Measurements from ENCODE around the gene KCNJ5. TPM values are rescaled to one million over a fixed set of nuclear protein-coding genes. Genes with fewer than 3 reads are reported as not detected.

Gene KCNJ5
- total RNA-seq, 2 donors from 2014 or later: 6.3 to 13.7 TPM

DNA sequence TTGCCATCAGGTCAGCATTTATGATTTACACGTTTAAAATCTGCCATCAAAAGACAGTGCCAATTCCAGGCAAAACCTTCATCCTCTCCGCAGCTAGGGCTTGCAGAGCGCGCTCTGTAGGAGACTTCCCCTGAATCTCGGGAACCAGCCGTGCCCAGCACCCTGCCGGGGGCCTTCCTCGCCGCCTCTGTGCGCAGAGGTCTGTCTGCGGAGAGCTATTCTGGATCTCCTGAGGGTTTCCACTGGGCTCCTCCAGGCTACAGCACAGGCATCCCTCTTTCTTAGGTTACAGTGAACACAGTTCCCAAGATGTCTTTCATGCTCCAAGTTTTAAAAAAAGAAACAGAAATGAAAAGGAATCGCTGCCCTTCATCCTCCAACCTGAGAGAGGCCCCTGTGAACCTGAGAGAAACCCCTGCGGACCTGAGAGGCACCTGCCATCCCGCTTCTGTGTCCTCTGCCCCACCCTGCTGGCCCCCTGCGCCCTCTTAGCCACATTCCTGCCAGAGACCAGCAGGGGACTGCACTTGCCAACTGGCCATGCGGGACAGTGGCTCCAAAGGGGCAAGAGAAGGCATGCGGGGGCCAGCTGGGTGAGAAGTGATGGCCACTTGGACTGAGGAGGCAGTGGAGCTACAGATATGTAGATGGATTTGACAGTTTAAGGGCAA, 35.4 kb downstream of the KCNJ5 start:
- H3K9me3 ChIP-seq: no peaks in the 10 kb centered on the region
- DNase-seq (no peak), ATAC-seq (no peak)
- peaks cover 6% of the 10 kb centered on the region for H3K4me1 ChIP-seq
- WGBS, 2 donors: 80 to 82% methylated on average over 17 of the region's 17 CpGs
- no peaks in the 10 kb centered on the region for H3K27me3 ChIP-seq
- H3K27ac ChIP-seq: no peak overlapping the region
- TF ChIP-seq POLR2A (IDR thresholded peaks at IDR 0.05): no peak
- TF ChIP-seq, protein P1, sequence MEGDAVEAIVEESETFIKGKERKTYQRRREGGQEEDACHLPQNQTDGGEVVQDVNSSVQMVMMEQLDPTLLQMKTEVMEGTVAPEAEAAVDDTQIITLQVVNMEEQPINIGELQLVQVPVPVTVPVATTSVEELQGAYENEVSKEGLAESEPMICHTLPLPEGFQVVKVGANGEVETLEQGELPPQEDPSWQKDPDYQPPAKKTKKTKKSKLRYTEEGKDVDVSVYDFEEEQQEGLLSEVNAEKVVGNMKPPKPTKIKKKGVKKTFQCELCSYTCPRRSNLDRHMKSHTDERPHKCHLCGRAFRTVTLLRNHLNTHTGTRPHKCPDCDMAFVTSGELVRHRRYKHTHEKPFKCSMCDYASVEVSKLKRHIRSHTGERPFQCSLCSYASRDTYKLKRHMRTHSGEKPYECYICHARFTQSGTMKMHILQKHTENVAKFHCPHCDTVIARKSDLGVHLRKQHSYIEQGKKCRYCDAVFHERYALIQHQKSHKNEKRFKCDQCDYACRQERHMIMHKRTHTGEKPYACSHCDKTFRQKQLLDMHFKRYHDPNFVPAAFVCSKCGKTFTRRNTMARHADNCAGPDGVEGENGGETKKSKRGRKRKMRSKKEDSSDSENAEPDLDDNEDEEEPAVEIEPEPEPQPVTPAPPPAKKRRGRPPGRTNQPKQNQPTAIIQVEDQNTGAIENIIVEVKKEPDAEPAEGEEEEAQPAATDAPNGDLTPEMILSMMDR (IDR thresholded peaks at IDR 0.05): no peak
- no peak overlapping the region for H3K4me3 ChIP-seq
- H3K36me3 ChIP-seq (replicated peaks in 1 of 2; ENCODE audit: insufficient read depth in 1 of 2, low read depth in 2 of 2): no peaks in the 10 kb centered on the region
- intact Hi-C loops (cut with DNase I): no loop called here

DNA sequence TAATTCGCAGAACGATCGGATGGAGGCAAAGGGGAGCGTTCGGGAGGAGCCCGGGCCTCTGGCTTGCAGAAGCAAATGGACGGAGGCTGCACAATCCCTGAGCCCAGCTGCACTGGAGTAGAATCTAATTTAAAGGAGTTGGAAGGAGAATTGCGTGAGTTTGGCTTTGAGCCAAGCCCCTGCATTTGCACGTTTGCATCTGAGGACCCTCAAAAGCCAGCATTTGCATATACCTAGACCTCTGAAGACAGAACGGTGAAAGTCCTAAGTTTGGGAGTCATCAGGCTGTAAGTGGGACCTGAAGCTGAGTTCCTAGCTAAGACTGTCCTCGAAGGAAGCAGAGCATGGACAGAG, 35.9 kb downstream of the KCNJ5 start:
- no peaks in the 10 kb centered on the region for H3K9me3 ChIP-seq
- intact Hi-C loops (cut with DNase I): no loop called here
- no peaks in the 10 kb centered on the region for H3K36me3 ChIP-seq (replicated peaks in 1 of 2; ENCODE audit: insufficient read depth in 1 of 2, low read depth in 2 of 2)
- no peak overlapping the region for H3K27ac ChIP-seq
- TF ChIP-seq, protein P1 (IDR thresholded peaks at IDR 0.05): no peak
- no peak for TF ChIP-seq POLR2A (IDR thresholded peaks at IDR 0.05)
- H3K4me3 ChIP-seq: no peak overlapping the region
- DNase-seq (no peak), ATAC-seq (no peak)
- WGBS, 2 donors: 63 to 66% methylated on average over 11 of the region's 11 CpGs
- no peaks in the 10 kb centered on the region for H3K27me3 ChIP-seq
- peaks cover 6% of the 10 kb centered on the region for H3K4me1 ChIP-seq

DNA sequence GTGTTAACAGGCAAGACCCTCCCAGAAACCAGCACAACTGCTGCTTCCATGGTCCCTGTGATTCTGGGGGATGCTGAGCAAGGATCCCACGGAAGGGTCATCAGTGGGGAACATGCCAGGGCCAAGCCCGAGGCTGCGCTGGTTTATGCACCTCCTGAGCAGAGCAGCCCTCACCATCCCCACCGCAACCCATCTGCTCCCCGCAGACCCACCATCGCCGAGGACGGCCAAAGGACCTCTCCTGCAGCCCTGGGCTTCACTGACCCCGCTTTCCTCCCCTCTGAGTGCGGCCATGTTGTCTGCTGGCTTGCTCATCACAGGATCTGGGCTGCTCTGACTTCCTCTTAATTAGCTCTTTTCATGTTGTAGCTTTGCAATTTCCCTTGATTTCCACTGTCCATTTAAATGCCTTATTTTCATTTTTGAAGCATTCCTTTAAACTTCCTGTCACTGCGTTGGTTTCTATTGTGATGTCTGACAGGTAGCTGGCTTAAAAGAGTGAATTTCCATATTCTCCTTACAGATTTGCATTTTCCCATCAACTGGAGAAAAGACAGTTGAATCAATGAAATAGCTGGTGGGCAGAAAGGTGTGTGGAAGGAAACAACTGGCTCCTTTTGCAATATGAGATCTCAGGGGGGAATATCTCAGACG, 36.7 kb downstream of the KCNJ5 start:
- ATAC-seq (no peak), DNase-seq (no peak)
- no peaks in the 10 kb centered on the region for H3K36me3 ChIP-seq (replicated peaks in 1 of 2; ENCODE audit: insufficient read depth in 1 of 2, low read depth in 2 of 2)
- TF ChIP-seq, protein P1 (IDR thresholded peaks at IDR 0.05): no peak
- no peak for TF ChIP-seq POLR2A (IDR thresholded peaks at IDR 0.05)
- 65 to 78% methylated on average over 12 of the region's 12 CpGs for WGBS, 2 donors
- no peak overlapping the region for H3K27ac ChIP-seq
- no peak overlapping the region for H3K4me3 ChIP-seq
- H3K9me3 ChIP-seq: no peaks in the 10 kb centered on the region
- intact Hi-C loops (cut with DNase I): no loop called here
- peaks cover 6% of the 10 kb centered on the region for H3K4me1 ChIP-seq
- H3K27me3 ChIP-seq: no peaks in the 10 kb centered on the region

DNA sequence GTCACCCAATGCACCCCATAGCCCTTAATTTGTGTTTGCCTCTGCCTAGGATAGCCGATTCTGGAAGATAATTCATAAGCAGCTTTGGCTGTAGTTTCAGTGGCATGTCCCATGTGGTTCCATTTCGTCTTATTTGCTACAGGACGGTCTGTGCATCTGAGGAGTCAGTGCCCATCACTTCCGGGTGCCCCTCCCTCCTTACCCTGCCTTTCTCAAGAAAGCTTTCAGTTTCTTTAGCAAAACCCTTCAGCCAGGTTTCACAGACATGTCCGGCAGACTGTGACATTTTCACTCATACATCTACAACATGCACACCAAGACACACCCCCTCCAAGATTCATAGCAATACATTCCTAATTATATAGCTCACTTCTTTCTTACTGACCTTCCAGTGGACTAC, 37.2 kb downstream of the KCNJ5 start:
- Histone ChIP-seq H3K36me3 (replicated peaks in 1 of 2; ENCODE audit: insufficient read depth in 1 of 2, low read depth in 2 of 2) (no peaks in the 10 kb centered on the region), H3K4me3 (no peak overlapping the region), H3K9me3 (no peaks in the 10 kb centered on the region), H3K27me3 (no peaks in the 10 kb centered on the region), H3K27ac (no peak overlapping the region), H3K4me1 (peaks cover 6% of the 10 kb centered on the region)
- DNase-seq (no peak), ATAC-seq (no peak)
- TF ChIP-seq POLR2A (IDR thresholded peaks at IDR 0.05): no peak
- TF ChIP-seq, protein P1 (IDR thresholded peaks at IDR 0.05): no peak
- 72 to 73% methylated on average over 5 of the region's 5 CpGs for WGBS, 2 donors
- intact Hi-C loops (cut with DNase I): no loop called here

DNA sequence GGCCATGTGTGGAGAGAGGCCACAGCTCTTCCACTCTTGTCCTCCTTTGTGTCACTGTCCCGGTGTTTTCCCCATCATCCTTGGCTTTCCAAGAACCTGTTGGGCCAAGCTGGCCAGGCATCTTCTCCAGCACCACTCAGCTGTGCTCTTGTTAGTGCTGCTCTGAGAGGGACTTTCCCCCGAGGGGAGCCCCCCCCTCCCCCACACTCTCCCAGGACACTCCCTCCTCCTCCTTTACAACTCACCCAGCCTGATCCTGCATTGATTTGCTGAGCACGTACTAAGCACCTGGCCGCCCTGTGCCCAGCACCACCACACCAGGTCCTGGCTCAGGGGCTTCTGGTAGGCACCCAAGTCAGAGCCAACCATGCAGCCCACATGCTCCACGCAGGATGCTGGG, 38.3 kb downstream of the KCNJ5 start:
- no peak for DNase-seq

More for the DNA sequence above, 38.3 kb downstream of the KCNJ5 start:
- H3K27me3 ChIP-seq: no peaks in the 10 kb centered on the region
- H3K9me3 ChIP-seq: no peaks in the 10 kb centered on the region
- WGBS, 2 donors: 57 to 70% methylated on average over 5 of the region's 5 CpGs
- no peak overlapping the region for H3K27ac ChIP-seq
- no peaks in the 10 kb centered on the region for H3K36me3 ChIP-seq (replicated peaks in 1 of 2; ENCODE audit: insufficient read depth in 1 of 2, low read depth in 2 of 2)
- H3K4me1 ChIP-seq: peaks cover 6% of the 10 kb centered on the region
- no peak overlapping the region for H3K4me3 ChIP-seq
- TF ChIP-seq POLR2A (IDR thresholded peaks at IDR 0.05): no peak
- TF ChIP-seq, protein P1 (IDR thresholded peaks at IDR 0.05): no peak
- intact Hi-C loops (cut with DNase I): no loop called here
- no peak for ATAC-seq
